NCI-H128 (cell line): Measurements from ENCODE around the gene SON.

Experiments
- DNase-seq: peaks from one replicate; lab custom pipeline; 2025; ENCODE audit not compliant: unreplicated experiment; lab: John Stamatoyannopoulos, UW

Gene SON

GRCh38 chr21:33544451-33545195 lies 1.8 kb downstream of the SON start:
- no peak for DNase-seq

GRCh38 chr21:33546086-33546485 lies 3.2 kb downstream of the SON start:
- no peak for DNase-seq

GRCh38 chr21:33549848-33550771 lies 7.3 kb downstream of the SON start:
- no peak for DNase-seq

- DNase-seq, result no peak
Measured at GRCh38 chr21:33550772-33551660, 8.2 kb downstream of the SON start.

- DNase-seq, result no peak
Measured at GRCh38 chr21:33551664-33552063, 8.8 kb downstream of the SON start.

DNA sequence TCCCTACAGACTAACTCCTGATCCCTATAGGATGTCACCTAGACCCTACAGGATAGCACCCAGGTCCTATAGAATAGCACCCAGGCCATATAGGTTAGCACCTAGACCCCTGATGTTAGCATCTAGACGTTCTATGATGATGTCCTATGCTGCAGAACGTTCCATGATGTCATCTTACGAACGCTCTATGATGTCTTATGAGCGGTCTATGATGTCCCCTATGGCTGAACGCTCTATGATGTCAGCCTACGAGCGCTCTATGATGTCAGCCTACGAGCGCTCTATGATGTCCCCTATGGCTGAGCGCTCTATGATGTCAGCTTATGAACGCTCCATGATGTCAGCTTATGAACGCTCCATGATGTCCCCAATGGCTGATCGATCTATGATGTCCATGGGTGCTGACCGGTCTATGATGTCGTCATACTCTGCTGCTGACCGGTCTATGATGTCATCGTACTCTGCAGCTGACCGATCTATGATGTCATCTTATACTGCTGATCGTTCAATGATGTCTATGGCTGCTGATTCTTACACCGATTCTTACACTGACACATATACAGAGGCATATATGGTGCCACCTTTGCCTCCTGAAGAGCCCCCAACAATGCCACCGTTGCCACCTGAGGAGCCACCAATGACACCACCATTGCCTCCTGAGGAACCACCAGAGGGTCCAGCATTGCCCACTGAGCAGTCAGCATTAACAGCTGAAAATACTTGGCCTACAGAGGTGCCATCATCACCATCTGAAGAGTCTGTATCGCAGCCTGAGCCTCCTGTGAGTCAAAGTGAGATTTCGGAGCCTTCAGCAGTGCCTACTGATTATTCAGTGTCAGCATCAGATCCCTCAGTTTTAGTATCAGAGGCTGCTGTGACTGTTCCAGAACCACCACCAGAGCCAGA lies 9.5 kb downstream of the SON start:
- DNase-seq, result no peak

DNA sequence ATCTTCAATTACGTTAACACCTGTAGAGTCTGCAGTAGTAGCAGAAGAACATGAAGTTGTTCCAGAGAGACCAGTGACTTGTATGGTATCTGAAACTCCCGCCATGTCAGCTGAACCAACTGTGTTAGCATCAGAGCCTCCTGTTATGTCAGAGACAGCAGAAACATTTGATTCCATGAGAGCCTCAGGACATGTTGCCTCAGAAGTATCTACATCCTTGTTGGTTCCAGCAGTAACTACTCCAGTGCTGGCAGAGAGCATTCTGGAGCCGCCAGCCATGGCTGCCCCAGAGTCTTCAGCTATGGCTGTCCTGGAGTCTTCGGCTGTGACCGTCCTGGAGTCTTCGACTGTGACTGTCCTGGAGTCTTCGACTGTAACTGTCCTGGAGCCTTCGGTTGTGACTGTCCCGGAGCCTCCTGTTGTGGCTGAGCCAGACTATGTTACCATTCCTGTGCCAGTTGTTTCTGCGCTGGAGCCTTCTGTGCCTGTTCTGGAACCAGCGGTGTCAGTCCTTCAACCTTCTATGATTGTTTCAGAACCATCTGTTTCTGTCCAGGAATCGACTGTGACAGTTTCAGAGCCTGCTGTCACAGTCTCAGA lies 10.3 kb downstream of the SON start:
- no peak for DNase-seq

- DNase-seq, result no peak
Measured at GRCh38 chr21:33554236-33554981, 11.6 kb downstream of the SON start.

GRCh38 chr21:33554982-33555344 lies 12.1 kb downstream of the SON start:
- DNase-seq, result no peak

GRCh38 chr21:33557447-33557846 lies 14.6 kb downstream of the SON start:
- no peak for DNase-seq

DNA sequence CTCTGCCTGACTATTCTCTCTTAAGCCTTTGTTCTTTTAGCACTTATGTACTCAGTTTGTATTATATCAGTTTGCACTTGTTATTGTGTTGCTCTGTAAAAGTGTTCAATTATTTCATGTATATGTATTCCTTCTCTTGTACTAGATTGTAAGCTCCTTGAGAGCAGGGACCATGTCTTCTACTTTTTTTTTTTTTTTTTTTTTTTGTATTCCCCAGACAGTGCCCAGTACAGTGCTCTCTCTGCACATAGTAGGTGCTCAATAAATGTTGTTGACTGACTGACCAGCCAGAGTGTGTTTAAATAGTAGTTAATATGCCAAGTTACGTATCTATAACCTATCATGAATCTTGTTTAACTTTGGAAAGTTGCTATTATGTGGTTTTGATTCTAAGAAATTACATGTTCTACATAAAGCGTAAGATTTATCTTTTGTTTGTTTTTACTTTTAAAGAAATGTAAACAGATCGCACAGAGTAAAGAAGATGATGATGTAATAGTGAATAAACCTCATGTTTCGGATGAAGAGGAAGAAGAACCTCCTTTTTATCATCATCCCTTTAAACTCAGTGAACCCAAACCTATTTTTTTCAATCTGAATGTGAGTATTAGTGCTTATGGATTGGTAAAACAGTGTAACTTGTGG lies 16.1 kb downstream of the SON start:
- DNase-seq, result no peak

- DNase-seq, result no peak
Measured at GRCh38 chr21:33559813-33560212, 17.0 kb downstream of the SON start.

- DNase-seq, result no peak
Measured at GRCh38 chr21:33560965-33561364, 18.1 kb downstream of the SON start.

GRCh38 chr21:33561373-33561772 lies 18.5 kb downstream of the SON start:
- DNase-seq, result no peak

DNA sequence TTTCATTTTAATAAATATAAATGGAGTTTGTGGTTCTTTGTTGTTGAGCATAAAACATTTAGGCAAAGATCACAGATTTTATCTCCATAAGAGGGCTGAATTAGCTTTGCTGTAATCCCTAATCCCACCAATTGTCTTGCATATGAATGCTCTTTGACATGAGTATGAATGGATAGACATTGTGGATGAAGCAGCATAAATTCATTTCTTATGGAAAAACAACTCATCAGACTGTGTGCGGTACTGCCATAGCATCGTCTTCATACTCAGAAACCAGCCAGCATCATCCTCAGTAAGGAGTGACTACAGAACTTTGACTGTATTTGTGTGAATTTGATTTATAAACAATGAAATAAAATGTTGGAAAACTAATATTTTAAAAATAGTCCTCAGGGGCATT lies 19.6 kb downstream of the SON start:
- DNase-seq, result no peak

DNA sequence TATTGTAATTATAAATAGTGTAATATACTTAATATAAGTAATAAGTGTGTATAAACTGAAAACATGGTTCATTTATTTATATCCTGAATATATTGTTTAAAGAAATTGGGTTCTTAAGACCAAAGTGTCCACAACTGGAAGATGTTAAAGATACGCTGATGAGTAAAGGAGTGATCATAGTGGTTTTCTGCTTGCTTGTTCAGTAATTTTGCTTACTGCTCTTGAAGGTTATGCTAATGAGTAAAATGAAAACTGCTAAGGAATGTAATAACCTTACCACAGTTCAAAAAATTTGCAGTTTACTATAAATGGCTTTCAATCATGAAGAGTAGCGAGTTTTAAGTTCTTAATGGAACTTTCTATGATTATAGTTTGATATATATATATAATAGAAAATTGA lies 23.7 kb downstream of the SON start:
- no peak for DNase-seq

DNA sequence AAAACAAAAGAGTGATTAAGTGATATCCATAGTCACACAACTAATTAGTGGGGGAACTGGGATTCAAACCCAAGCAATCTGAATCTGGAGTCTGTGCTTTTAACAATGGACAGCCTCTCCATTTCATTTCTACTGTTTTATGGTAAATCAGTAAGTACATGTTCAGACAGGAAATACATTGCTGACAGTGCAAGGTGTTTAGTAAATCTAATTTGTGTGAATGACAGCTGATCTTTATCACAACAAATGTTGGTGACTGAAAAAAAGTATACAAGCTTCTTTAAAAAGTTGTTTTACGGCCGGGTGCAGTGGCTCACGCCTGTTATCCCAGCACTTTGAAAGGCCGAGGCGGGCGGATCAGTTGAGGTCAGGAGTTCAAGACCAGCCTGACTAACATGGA lies 25.1 kb downstream of the SON start:
- DNase-seq, result no peak

GRCh38 chr21:33568448-33568847 lies 25.6 kb downstream of the SON start:
- no peak for DNase-seq

- no peak for DNase-seq
Measured at GRCh38 chr21:33569991-33570390, 27.2 kb downstream of the SON start.
